GM19324 (cell line): ENCODE data around the gene PTRH2.
"Not testable (repeated sequence)": the region's sequence is repeated elsewhere in the genome, so short reads cannot be mapped to it uniquely, and the experiment has no call there.

Source experiments
- ATAC-seq: cut with Tn5 transposase; IDR thresholded peaks from one replicate; pipeline ENCODE4 v1.9.1; 2021; ENCODE audit warnings: mild to moderate bottlenecking, moderate library complexity; ENCODE audit not compliant: unreplicated experiment, low FRiP score

PTRH2 gene

GRCh38 chr17:59675231-59675630 lies 32.0 kb downstream of the PTRH2 start:
- ATAC-seq, result no peak

GRCh38 chr17:59671386-59671785 lies 35.8 kb downstream of the PTRH2 start:
- no peak for ATAC-seq

GRCh38 chr17:59669944-59670343 lies 37.3 kb downstream of the PTRH2 start:
- ATAC-seq, result no peak

GRCh38 chr17:59669411-59669810 lies 37.8 kb downstream of the PTRH2 start:
- no peak for ATAC-seq

GRCh38 chr17:59668816-59669215 lies 38.4 kb downstream of the PTRH2 start:
- ATAC-seq, result no peak

- ATAC-seq, result no peak
Observed at GRCh38 chr17:59666235-59666634, 41.0 kb downstream of the PTRH2 start.

- not testable (repeated sequence) for ATAC-seq
Observed at GRCh38 chr17:59656624-59657023, 50.6 kb downstream of the PTRH2 start.

- no peak for ATAC-seq
Observed at GRCh38 chr17:59652119-59652518, 55.1 kb downstream of the PTRH2 start.

- ATAC-seq, result no peak
Observed at GRCh38 chr17:59651346-59651745, 55.9 kb downstream of the PTRH2 start.

- ATAC-seq, result no peak
Observed at GRCh38 chr17:59650642-59651041, 56.6 kb downstream of the PTRH2 start.

- ATAC-seq, result no peak
Observed at GRCh38 chr17:59649886-59650285, 57.3 kb downstream of the PTRH2 start.
